ENCODE measurements around the gene CCDC18. TPM values are rescaled to one million over a fixed set of nuclear protein-coding genes. Genes with fewer than 3 reads are reported as not detected.
"Not testable (repeated sequence)": the region's sequence is repeated elsewhere in the genome, so short reads cannot be mapped to it uniquely, and the experiment has no call there.

The CCDC18 gene
- total RNA-seq, 3 donors from 2014 or later: 4.1 to 10.5 (median 9.4) TPM

- Histone ChIP-seq H3K27ac (no peak overlapping the region), H3K4me1 (no peaks in the 10 kb centered on the region), H3K36me3 (no peaks in the 10 kb centered on the region), H3K9me3 (peaks cover 7 to 15% of the 10 kb centered on the region in 2 donors), H3K27me3 (no peaks in the 10 kb centered on the region), H3K4me3 (no peak overlapping the region)
- intact Hi-C loops (cut with DNase I; ENCODE audit: low total_unique reads): no loop called here
- no peak for DNase-seq (ENCODE audit: low spot score in 2 of 2)
- TF ChIP-seq POLR2A (IDR thresholded peaks at IDR 0.05): no peak
- no peak for TF ChIP-seq CTCF (IDR thresholded peaks at IDR 0.05)
- no peak for TF ChIP-seq POLR2AphosphoS5 (IDR thresholded peaks at IDR 0.05)
These were observed 59.3 kb downstream of the CCDC18 start for GRCh38 chr1:93239863-93240262.

DNA sequence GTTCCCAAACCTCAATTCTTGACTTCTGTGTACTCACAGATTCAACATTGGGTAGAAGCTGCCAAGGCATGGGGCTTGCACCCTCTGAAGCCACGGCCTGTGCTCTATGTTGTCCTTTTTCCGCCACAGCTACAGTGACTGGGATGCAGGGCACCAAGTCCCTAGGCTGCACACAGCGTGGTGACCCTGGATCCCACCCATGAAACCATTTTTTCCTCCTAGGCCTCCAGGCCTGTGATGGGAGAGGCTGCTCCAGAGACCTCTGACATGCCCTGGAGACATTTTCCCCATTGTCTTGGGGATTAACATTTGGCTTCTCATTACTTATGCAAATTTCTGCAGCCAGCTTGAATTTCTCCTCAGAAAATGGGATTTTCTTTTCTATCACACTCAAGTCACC, 62.7 kb downstream of the CCDC18 start:
- intact Hi-C loops (cut with DNase I; ENCODE audit: low total_unique reads); DNase-seq (ENCODE audit: low spot score in 2 of 2); H3K4me1 ChIP-seq; H3K4me3 ChIP-seq; H3K36me3 ChIP-seq; H3K27ac ChIP-seq; H3K27me3 ChIP-seq: not testable (repeated sequence)
- peaks cover 7 to 15% of the 10 kb centered on the region in 2 donors for H3K9me3 ChIP-seq

DNA sequence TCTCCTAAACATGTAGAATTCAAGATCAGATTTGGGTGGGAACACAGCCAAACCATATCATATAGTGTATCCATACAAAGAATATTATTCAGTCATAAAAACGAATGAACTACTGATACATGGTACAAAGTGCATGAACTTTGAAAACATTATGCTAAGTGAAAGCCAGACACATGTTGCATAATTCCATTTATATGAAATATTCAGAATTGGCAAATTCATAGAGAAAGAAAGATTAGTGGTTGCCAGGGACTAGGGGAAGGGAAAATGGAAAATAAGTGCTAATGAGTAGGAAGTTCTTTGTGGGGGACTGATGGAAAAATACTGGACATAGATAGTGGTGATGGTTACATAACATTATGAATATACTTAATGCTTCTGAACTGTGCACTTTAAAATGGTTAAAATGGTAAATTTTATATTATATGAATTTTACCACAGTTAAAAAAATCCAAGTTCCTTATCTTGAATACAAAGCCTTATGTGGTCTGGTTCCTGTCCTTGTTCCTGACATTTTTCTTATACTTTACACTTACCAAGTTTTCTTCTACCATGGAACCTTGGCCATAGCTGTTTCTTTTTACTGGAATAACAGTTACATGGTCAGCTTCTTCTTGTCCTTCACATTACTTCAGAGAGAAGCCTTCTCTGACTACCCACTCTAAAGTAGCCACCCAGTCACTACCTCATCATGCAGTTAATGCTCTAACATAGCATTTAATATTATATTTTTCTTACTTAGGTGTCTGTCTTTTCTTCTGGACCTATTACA, 64.0 kb downstream of the CCDC18 start:
- Histone ChIP-seq H3K27ac (no peak overlapping the region), H3K27me3 (no peaks in the 10 kb centered on the region), H3K9me3 (peaks cover 7 to 15% of the 10 kb centered on the region in 2 donors), H3K4me1 (no peaks in the 10 kb centered on the region), H3K4me3 (no peak overlapping the region), H3K36me3 (no peaks in the 10 kb centered on the region)
- intact Hi-C loops (cut with DNase I; ENCODE audit: low total_unique reads): no loop called here
- TF ChIP-seq POLR2AphosphoS5 (IDR thresholded peaks at IDR 0.05) (no peak), POLR2A (IDR thresholded peaks at IDR 0.05) (no peak), CTCF (IDR thresholded peaks at IDR 0.05) (no peak)
- no peak for DNase-seq (ENCODE audit: low spot score in 2 of 2)

DNA sequence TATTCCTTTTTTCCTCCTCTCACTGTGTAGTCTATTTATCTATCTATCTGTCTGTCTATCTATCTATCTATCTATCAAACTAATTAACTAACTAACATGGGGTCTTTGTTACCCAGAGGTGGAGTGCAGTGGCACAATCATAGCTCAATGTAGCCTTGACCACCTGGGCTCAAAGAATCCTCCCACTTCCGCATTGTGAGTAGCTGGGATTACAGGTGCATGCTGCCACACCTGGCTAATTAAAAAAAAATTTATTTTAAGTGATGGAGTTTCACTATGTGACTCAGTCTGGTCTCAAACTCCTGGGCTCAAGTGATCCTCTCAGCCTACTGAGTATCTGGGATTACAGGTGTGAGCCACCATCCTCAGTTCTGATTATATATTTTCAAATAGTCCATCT, 71.4 kb downstream of the CCDC18 start:
- no peak for DNase-seq (ENCODE audit: low spot score in 2 of 2)
- no peaks in the 10 kb centered on the region for H3K4me1 ChIP-seq
- H3K36me3 ChIP-seq: no peaks in the 10 kb centered on the region
- TF ChIP-seq CTCF (IDR thresholded peaks at IDR 0.05) (no peak), POLR2A (IDR thresholded peaks at IDR 0.05) (no peak), POLR2AphosphoS5 (IDR thresholded peaks at IDR 0.05) (no peak)
- H3K4me3 ChIP-seq: no peak overlapping the region
- peaks cover 0 to 9% of the 10 kb centered on the region in 2 donors for H3K9me3 ChIP-seq
- intact Hi-C loops (cut with DNase I; ENCODE audit: low total_unique reads): no loop called here
- no peaks in the 10 kb centered on the region for H3K27me3 ChIP-seq
- no peak overlapping the region for H3K27ac ChIP-seq

DNA sequence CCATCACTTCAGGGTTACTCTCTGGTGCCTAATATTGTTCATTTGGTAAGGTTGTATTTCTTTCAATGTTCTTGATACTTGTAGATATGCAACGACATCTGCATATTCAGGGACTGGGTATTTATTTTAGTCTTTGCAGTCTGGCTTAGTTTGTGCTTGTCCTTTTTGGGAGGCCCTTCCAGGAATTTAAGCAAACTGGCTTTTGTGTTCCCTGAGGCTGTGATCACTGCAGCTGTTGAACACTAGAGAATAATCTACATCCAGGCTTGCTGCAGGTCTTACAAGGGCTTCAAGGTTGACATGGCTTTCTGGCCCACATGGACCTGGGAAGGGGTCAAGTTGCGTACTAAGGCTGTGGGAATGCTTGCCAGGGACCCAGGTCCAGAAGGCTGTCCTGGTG, 72.1 kb downstream of the CCDC18 start:
- Histone ChIP-seq H3K27me3 (no peaks in the 10 kb centered on the region), H3K9me3 (peaks cover 0 to 9% of the 10 kb centered on the region in 2 donors), H3K27ac (no peak overlapping the region), H3K4me3 (no peak overlapping the region), H3K36me3 (no peaks in the 10 kb centered on the region), H3K4me1 (no peaks in the 10 kb centered on the region)
- no peak for DNase-seq (ENCODE audit: low spot score in 2 of 2)
- no peak for TF ChIP-seq POLR2AphosphoS5 (IDR thresholded peaks at IDR 0.05)
- TF ChIP-seq CTCF (IDR thresholded peaks at IDR 0.05): no peak
- no peak for TF ChIP-seq POLR2A (IDR thresholded peaks at IDR 0.05)
- intact Hi-C loops (cut with DNase I; ENCODE audit: low total_unique reads): no loop called here
